Hippocampal formation (tissue), 2 donors: ENCODE measurements around the gene ATXN2.

ENCODE experiments used
- DNase-seq, 2 donors: peaks; one replicate each; lab custom pipeline; 2025; lab: John Stamatoyannopoulos, UW

ATXN2 gene

GRCh38 chr12:111451649-111452129, 147.4 kb downstream of the ATXN2 start:
- peak in 1 of 2 donors; percentile 83 for DNase-seq

- no peak for DNase-seq
Measured at GRCh38 chr12:111451232-111451631, 147.9 kb downstream of the ATXN2 start.

DNA sequence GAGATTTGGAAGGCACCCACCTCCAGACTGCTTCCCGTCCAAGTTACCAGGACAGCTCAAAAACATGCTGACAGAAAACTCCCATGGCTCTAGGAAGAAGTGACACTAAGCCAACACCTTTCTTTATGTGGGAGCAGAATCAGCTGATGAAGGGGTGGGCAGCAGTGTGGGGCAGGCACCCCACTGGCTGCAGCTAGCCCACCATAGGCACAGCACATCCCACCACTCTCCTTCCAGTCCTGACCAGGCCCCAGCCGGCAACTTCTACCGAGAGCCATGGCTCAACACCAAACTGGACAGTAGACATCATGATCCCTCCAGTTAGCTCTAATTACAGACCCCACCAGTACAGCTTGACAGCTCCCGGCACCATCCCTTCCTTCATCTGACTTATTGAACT, 148.4 kb downstream of the ATXN2 start:
- DNase-seq = no peak

GRCh38 chr12:111448846-111449790, 150.0 kb downstream of the ATXN2 start:
- no peak for DNase-seq

- no peak for DNase-seq
Measured at GRCh38 chr12:111448266-111448830, 150.8 kb downstream of the ATXN2 start.

DNA sequence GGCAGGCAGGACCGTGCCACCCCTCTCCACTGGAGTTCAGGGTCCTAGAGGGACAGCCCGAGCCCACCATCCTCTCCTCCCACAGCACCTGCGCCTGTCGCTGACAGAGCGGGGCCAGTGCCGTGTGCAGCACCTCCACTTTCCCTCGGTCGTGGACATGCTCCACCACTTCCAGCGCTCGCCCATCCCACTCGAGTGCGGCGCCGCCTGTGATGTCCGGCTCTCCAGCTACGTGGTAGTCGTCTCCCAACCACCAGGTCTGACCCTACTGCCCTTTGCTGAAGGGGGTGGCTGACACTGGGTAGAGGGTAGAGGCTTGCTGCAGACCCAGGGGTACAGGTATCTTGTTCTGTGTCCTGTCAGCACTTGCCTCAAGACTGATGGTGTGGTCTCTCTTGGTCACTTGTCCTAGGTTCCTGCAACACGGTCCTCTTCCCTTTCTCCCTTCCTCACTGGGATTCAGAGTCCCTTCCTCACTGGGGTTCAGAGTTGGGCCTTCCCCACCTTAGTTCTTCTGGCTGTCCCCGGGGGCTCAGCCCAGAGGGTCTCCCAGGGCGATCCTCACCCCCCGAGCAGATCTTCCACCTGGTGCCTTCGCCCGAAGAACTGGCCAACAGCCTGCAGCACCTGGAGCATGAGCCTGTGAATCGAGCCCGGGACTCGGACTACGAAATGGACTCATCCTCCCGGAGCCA, 151.4 kb downstream of the ATXN2 start:
- DNase-seq = no peak

DNA sequence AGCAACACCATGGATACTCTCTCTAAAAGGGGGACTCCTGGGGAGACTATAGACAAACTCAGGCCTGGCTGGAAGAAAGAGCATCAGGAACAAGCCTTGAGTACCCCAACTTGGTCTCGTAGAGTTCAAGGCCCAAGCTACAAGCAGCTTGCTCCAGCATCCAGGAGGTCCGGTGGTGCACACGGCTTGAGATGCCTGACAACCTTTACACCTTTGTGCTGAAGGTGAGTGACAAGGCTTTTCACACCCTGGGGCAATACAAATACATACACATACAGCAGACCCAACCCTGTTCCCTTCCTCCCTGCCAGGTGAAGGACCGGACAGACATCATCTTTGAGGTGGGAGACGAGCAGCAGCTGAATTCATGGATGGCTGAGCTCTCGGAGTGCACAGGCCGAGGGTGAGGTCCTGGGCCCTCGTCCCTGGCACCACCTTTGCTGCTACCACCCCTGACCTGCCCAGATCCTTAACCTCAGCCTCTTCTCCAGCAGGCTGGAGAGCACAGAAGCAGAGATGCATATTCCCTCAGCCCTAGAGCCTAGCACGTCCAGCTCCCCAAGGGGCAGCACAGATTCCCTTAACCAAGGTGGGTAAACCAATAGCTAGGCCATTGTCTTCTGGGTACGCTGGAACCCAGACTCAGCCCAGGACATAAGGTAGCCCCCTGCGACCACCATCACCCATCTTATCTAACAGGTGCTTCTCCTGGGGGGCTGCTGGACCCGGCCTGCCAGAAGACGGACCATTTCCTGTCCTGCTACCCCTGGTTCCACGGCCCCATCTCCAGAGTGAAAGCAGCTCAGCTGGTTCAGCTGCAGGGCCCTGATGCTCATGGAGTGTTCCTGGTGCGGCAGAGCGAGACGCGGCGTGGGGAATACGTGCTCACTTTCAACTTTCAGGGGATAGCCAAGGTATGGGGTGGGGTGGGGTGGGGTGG, 152.2 kb downstream of the ATXN2 start:
- DNase-seq = no peak

DNA sequence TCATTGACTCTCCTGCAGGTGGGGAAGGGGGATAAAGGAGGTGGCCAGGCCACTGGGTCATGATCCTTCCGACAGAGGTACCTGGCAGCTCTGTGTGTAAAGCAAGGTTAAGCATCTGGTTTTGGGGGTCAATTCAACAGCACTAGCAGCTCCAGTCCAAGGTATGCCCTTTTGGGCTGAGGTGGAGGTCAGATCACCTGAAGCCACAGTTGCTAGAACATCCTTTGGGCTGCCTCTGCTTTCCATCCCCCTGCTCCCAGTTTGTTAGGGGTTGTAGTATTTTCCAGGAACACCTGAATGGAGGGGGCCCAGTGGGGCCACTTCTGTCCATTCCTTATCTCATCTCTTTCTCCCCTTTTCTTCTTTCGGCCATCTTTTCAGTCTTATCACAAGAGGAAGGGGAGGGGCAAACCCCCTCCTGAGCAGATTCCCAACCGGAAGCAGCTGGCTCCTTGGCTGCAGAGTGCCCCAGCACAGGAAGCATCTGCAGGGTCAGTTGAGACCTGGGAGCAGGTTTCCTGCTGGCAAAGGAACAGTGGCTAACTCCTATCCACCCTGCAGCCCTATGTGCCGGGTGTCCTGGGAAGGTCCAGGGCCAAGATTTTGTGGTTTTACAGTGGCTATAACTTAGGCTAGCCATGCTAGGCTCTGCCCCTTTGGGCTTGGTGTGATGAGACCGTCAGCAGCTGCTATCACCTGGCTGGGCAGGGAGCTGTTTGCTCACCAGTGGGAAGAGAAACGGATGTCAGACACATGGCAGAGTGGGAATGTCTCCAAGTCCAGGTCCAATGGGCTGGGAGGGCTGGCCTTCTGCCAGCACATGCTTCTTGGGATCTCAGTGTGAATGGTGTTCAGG, 153.2 kb downstream of the ATXN2 start:
- DNase-seq = no peak

- DNase-seq = peak; percentile 32 to 50
Measured at GRCh38 chr12:111444925-111445725, 154.0 kb downstream of the ATXN2 start.

DNA sequence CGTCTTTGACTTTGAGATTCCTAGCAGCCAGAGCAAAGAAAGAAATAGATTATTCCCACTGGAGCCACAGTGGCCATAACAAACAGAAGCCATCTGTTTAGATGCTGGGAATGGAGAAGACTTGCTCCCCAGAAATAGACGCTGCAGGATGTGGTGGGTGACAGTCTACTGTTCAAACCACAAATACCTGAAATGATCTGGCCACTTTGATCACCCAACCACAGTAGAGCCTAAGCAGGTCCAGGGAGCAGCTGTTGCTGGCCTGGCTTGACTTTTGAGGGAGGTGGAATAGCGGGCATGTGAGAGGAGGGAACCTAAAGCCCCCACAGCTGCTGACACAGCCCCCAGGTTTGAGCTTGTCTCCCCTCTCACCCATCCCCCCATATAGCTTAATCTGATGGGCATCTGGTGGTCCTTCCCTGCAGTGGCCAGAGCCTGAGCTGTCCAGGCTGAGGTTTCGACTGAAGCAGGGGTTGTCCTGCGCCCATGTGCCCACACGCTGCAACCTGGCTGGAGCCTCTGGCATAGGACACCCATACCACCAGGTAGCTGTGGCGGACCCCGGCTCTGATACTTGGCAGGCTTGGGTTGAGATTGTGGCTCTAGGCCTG, 154.7 kb downstream of the ATXN2 start:
- DNase-seq = no peak

- DNase-seq = no peak
Measured at GRCh38 chr12:111443586-111443985, 155.5 kb downstream of the ATXN2 start.

DNA sequence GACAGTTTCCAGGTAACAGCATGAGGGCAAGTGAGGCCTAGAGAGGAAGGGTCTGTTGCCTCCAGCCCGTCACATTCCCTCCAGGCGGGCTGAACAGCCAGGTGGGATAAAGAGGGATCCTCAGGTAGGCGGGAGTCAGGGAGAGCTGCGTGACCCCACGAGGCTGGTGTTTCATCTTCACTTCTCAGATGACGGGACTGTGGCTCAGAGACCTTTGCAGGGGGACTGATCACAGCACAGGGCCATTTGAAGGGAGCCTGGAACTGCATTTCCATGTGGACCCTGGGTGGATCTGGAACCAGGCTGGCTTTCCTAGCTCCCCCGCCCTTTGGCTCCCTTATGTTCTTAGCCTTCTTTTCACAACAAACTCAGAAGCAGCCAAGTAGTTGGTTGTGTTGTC, 156.0 kb downstream of the ATXN2 start:
- no peak for DNase-seq

GRCh38 chr12:111442301-111443045, 156.6 kb downstream of the ATXN2 start:
- no peak for DNase-seq

DNA sequence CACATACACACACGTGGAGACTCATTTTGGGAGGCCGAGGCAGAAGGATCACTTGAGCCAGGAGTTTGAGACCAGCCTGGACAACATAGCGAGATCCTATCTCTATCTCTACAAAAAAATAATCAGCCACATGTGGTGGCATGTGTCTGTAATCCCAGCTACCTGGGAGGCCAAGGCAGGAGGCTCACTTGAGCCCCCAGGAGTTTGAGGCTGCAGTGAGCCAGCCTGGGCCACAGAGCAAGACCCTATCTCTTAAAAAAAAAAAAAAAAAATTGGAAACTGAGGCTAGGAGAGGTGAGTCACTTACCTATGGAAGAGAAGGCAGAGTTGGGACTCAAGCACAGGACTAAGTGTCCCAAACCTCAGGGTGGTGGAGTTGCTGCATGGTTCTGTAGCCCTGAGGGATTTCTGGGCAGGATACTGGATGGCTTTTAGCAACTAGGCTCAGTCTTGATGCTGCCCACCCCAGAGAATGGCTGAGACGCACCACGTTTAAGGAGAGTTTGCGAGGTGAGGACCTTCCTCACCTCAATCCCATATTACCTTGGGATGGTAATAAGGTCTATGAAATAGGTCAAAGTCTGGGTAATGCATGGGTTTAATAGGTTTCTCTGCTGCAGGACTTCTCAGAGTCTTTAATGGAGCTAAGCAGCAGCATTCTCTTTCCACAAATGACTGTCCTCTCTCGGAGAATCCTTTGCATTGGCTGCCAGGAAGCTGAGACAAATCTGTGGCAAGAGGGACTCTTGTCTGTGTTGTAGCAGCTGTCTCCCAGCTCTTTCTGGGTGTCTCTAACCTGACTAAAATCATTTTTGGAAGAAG, 157.8 kb downstream of the ATXN2 start:
- no peak for DNase-seq

DNA sequence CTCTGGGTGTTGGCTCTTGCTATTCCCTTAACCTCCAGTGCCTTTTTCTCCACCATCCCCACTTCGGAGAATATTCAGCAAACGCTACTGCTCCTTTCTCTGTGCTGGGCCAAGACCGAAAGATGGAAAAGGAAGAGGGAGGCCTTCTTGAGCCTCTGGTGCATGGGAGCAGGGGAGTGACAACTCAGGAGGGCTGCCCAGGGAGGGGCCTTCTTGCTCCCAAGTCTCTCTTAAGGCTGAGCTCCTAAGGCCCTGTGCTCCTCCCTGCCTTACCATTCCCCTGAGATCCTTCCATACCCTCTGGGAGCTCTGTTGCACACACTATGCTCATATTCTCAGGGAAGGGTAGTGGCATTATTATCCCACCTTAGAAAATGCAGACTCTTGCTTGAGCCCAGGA, 158.5 kb downstream of the ATXN2 start:
- DNase-seq = no peak

DNA sequence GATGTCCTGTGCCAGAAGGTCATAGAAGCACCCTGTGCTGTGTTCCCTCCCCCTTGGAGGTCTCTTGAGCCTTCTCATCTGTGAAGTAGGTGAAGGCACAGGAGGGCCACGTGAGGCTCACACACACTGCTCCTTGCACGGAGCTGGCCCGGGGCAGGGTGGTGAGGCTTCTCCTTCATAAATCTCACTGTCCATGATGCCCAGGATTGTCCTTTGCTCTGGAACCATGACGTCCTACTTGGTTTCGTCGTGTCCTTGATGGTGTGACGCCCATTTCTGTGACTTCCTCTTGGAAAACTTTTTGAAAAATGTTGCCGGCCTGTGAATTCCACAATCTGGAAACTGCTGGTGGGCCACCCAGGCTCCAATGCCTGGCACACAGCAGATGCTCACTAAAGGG, 159.0 kb downstream of the ATXN2 start:
- no peak for DNase-seq

DNA sequence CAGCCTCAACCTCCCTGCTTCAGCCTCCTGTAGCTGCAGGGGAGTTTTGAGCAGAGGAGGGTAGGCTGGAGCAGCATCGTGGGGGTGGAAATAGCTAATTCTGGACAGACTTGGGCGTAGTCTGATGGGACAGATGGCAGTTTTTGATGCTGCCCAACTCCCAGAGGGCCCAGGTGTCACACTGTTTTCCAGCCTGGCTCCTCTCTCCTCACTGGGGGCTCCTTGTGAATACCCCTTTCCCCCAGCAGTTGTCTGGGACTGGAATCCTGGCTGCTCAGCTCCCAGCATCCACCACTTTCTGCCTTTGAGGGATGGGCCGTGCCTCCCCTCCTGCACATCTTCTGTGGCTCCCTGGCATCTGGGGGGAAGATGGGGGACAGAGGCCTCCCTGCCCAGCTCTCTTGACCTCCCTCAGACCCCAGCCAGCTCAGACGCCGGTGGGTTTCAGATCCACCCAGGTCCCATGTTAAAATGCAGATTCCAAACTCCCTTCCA, 159.4 kb downstream of the ATXN2 start:
- no peak for DNase-seq
